T-cell (primary cell): ENCODE measurements around the gene OVCH2. TPM values are rescaled to one million over a fixed set of nuclear protein-coding genes. Genes with fewer than 3 reads are reported as not detected.
"Not testable (repeated sequence)": the region's sequence is repeated elsewhere in the genome, so short reads cannot be mapped to it uniquely, and the experiment has no call there.

Source experiments
- ATAC-seq, 4 experiments: fragments of 200-7000 bp in 3 of 4; fragments of 150-1000 bp in 1 of 4; cut with Tn5 transposase; replicated peaks in 1 of 4; 1 replicate in 3 of 4; 2 replicates in 1 of 4; pipeline ENCODE4 v1.10.0; 2021; ENCODE audit warnings: moderate library complexity in 3 of 4, mild to moderate bottlenecking in 2 of 4, moderate number of reproducible peaks in 1 of 4
- CTCF ChIA-PET, 2 donors: fragments of 300-600 bp; sonication (Branson Sonifier 250); formaldehyde crosslinking; loops; one replicate each; lab custom pipeline; 2022; ENCODE audit warnings: antibody characterized with exemption in 2 of 2; lab: Charles Lee
- POLR2A ChIA-PET, 2 donors: fragments of 300-600 bp; sonication (Branson Sonifier 250); formaldehyde crosslinking; loops; one replicate each; lab custom pipeline; 2022; ENCODE audit warnings: antibody characterized with exemption in 2 of 2; lab: Charles Lee
- DNase-seq, 35 experiments: peaks; one replicate each; pipeline versions ENCODE4 v3.0.0 to v3.0.0-alpha.2; 2013 to 2023
- H3K27ac ChIP-seq: one replicate; pipeline ENCODE4 v1.5.1; 2013; ENCODE audit warnings: low read length
- H3K27me3 ChIP-seq, 2 experiments: replicated peaks in 1 of 2; 1 replicate in 1 of 2; 2 replicates in 1 of 2; pipeline versions ENCODE4 v1.6.1 to v1.7.0; 2013; ENCODE audit warnings: low read length in 1 of 2, mixed read lengths in 1 of 2; ENCODE audit not compliant: control insufficient read depth in 2 of 2, insufficient read depth in 2 of 2; ENCODE audit errors: extremely low read depth in 1 of 2
- H3K36me3 ChIP-seq, 2 donors: 1 replicate in 1 of 2; 2 replicates in 1 of 2; pipeline versions ENCODE4 v1.6.1 to v1.7.0; 2013; ENCODE audit warnings: low read length in 1 of 2; ENCODE audit not compliant: control insufficient read depth in 2 of 2, insufficient read depth in 1 of 2; ENCODE audit errors: extremely low read depth in 1 of 2
- H3K4me1 ChIP-seq, 2 experiments: 1 replicate in 1 of 2; 2 replicates in 1 of 2; pipeline versions ENCODE4 v1.6.1 to v1.7.0; 2013; ENCODE audit warnings: low read length in 2 of 2, mixed read lengths in 1 of 2; ENCODE audit not compliant: insufficient read depth in 2 of 2, control insufficient read depth in 1 of 2; ENCODE audit errors: extremely low read depth in 1 of 2
- H3K4me3 ChIP-seq, 2 donors: 1 replicate in 1 of 2; 2 replicates in 1 of 2; pipeline versions ENCODE4 v1.5.1 to v1.7.0; 2013; ENCODE audit warnings: mild to moderate bottlenecking in 2 of 2, low read length in 1 of 2, moderate library complexity in 1 of 2; ENCODE audit not compliant: control insufficient read depth in 1 of 2; ENCODE audit errors: extremely low read depth in 1 of 2
- H3K9me3 ChIP-seq: 2 replicates; pipeline ENCODE4 v1.7.0; 2013
- H3K27ac Mint-ChIP-seq, 2 donors: one replicate each; pipeline ENCODE4 v1.8.0; 2020 to 2021; ENCODE audit warnings: mild to moderate bottlenecking in 2 of 2, mixed read lengths in 2 of 2
- H3K27me3 Mint-ChIP-seq, 2 donors: one replicate each; pipeline ENCODE4 v1.8.0; 2021 to 2022; ENCODE audit warnings: mixed read lengths in 2 of 2
- H3K36me3 Mint-ChIP-seq: one replicate; pipeline ENCODE4 v1.8.0; 2021; ENCODE audit warnings: mixed read lengths
- H3K4me1 Mint-ChIP-seq, 3 donors: one replicate each; pipeline ENCODE4 v1.8.0; 2020 to 2022; ENCODE audit warnings: mixed read lengths in 3 of 3, mild to moderate bottlenecking in 1 of 3
- H3K4me3 Mint-ChIP-seq, 3 donors: one replicate each; pipeline ENCODE4 v1.8.0; 2020 to 2022; ENCODE audit warnings: mild to moderate bottlenecking in 3 of 3, mixed read lengths in 3 of 3, moderate library complexity in 3 of 3
- H3K9me3 Mint-ChIP-seq, 3 donors: one replicate each; pipeline ENCODE4 v1.8.0; 2020 to 2022; ENCODE audit warnings: mixed read lengths in 3 of 3
- WGBS: methylation state at CpG from one replicate; pipeline ENCODE4 v1.1.5; 2013; ENCODE audit warnings: missing lambda C conversion rate; ENCODE audit not compliant: insufficient coverage; 5-methylcytosine and 5-hydroxymethylcytosine counted together
- total RNA-seq, 35 experiments: library from RNA in 6 of 35; stranded (reverse) in 6 of 35; fragments of 120-200 nt in 1 of 35; gene quantifications; one replicate each; pipeline versions ENCODE4 v1.2.1 to v1.2.4 and lab custom pipeline; 2013 to 2026

The OVCH2 gene
- total RNA-seq, 5 donors from 2014 or later (not counting 1 experiment from before 2014, with no cell fraction given) = not detected

- ATAC-seq, CTCF ChIA-PET, H3K4me1 ChIP-seq, H3K27ac Mint-ChIP-seq, H3K9me3 Mint-ChIP-seq, H3K27me3 Mint-ChIP-seq, H3K4me3 Mint-ChIP-seq, H3K36me3 Mint-ChIP-seq, H3K4me3 ChIP-seq, H3K27ac ChIP-seq, POLR2A ChIA-PET, DNase-seq, H3K9me3 ChIP-seq, H3K4me1 Mint-ChIP-seq, H3K36me3 ChIP-seq: not testable (repeated sequence)
- H3K27me3 ChIP-seq = peaks cover 0 to 15% of the 10 kb centered on the region in 2 experiments
- WGBS = 80% methylated on average over 1 of the region's 16 CpGs
These were observed 42.7 kb downstream of the OVCH2 start for GRCh38 chr11:7663531-7663930.

- no peak overlapping the region for H3K4me3 Mint-ChIP-seq
These were observed 48.8 kb downstream of the OVCH2 start for GRCh38 chr11:7657306-7658025.

GRCh38 chr11:7656704-7657103 lies 49.6 kb downstream of the OVCH2 start:
- ChIA-PET POLR2A (no interaction called here), CTCF (interaction anchor here (0.5 to 1.4 kb wide), 5 partner anchors 9 to 429 kb away, joined by 3 read pairs; partner anchors contain the start of gene PPFIBP2 (in 1 of the 2))
- no peaks in the 10 kb centered on the region for H3K4me1 ChIP-seq
- H3K36me3 ChIP-seq = peaks cover 9 to 22% of the 10 kb centered on the region in 2 donors
- H3K27me3 ChIP-seq = no peaks in the 10 kb centered on the region
- 80% methylated on average over 11 of the region's 11 CpGs for WGBS
- ATAC-seq = no peak
- H3K36me3 Mint-ChIP-seq = peaks cover 22% of the 10 kb centered on the region
- no peak overlapping the region for H3K27ac ChIP-seq
- no peak for DNase-seq
- no peaks in the 10 kb centered on the region for H3K9me3 Mint-ChIP-seq
- no peak overlapping the region for H3K4me3 ChIP-seq
- H3K27ac Mint-ChIP-seq = no peak overlapping the region
- no peaks in the 10 kb centered on the region for H3K27me3 Mint-ChIP-seq
- H3K4me1 Mint-ChIP-seq = no peaks in the 10 kb centered on the region
- no peak overlapping the region for H3K4me3 Mint-ChIP-seq
- no peaks in the 10 kb centered on the region for H3K9me3 ChIP-seq

More at GRCh38 chr11:7657306-7658025, 48.8 kb downstream of the OVCH2 start:
- DNase-seq = peak in 1 of 35 experiments; percentile 50
- whole genome bisulfite sequencing = 53% methylated on average over 10 of the region's 15 CpGs
- no peaks in the 10 kb centered on the region for H3K27me3 ChIP-seq
- ATAC-seq = peak in 2 of 4 experiments; percentile 55 to 60
- peaks cover 9 to 15% of the 10 kb centered on the region in 2 donors for H3K36me3 ChIP-seq
- no peak overlapping the region for H3K27ac ChIP-seq
- Mint-ChIP-seq H3K27ac (no peak overlapping the region), H3K9me3 (no peaks in the 10 kb centered on the region), H3K36me3 (peaks cover 15% of the 10 kb centered on the region), H3K4me1 (no peaks in the 10 kb centered on the region), H3K27me3 (no peaks in the 10 kb centered on the region)
- H3K9me3 ChIP-seq = no peaks in the 10 kb centered on the region
- CTCF ChIA-PET = interaction anchor here (0.5 to 1.4 kb wide), 6 partner anchors 8 to 430 kb away, joined by 3 read pairs; partner anchors contain the start of gene PPFIBP2 (in 1 of the 2)
- H3K4me3 ChIP-seq = no peak overlapping the region
- H3K4me1 ChIP-seq = no peaks in the 10 kb centered on the region
- POLR2A ChIA-PET = no interaction called here

GRCh38 chr11:7655253-7656217 lies 50.7 kb downstream of the OVCH2 start:
- H3K27me3 ChIP-seq = peaks cover 0 to 3% of the 10 kb centered on the region in 2 experiments
- WGBS = 69% methylated on average over 11 of the region's 14 CpGs
- H3K4me1 ChIP-seq = no peaks in the 10 kb centered on the region
- H3K36me3 ChIP-seq = peaks cover 14 to 34% of the 10 kb centered on the region in 2 donors
- no peak for ATAC-seq
- DNase-seq = no peak
- no peak overlapping the region for H3K27ac ChIP-seq
- Mint-ChIP-seq H3K27ac (no peak overlapping the region), H3K36me3 (peaks cover 32% of the 10 kb centered on the region), H3K4me3 (no peak overlapping the region), H3K9me3 (no peaks in the 10 kb centered on the region), H3K4me1 (no peaks in the 10 kb centered on the region), H3K27me3 (no peaks in the 10 kb centered on the region)
- ChIA-PET CTCF (interaction anchor here in 1 of 2 donors (0.6 to 1.6 kb wide), 2 partner anchors 10 to 185 kb away, joined by 3 to 7 read pairs; no protein-coding TSS in a partner anchor), POLR2A (no interaction called here)
- H3K9me3 ChIP-seq = no peaks in the 10 kb centered on the region
- no peak overlapping the region for H3K4me3 ChIP-seq

GRCh38 chr11:7654195-7654705 lies 52.0 kb downstream of the OVCH2 start:
- Histone ChIP-seq H3K27ac (no peak overlapping the region), H3K4me1 (no peaks in the 10 kb centered on the region), H3K36me3 (peaks cover 14 to 45% of the 10 kb centered on the region in 2 donors), H3K27me3 (peaks cover 0 to 3% of the 10 kb centered on the region in 2 experiments), H3K9me3 (no peaks in the 10 kb centered on the region), H3K4me3 (no peak overlapping the region)
- ChIA-PET POLR2A (no interaction called here), CTCF (no interaction called here)
- WGBS = 78% methylated on average over 3 of the region's 4 CpGs
- Mint-ChIP-seq H3K4me1 (no peaks in the 10 kb centered on the region), H3K9me3 (no peaks in the 10 kb centered on the region), H3K27me3 (no peaks in the 10 kb centered on the region), H3K36me3 (peaks cover 43% of the 10 kb centered on the region), H3K27ac (no peak overlapping the region), H3K4me3 (no peak overlapping the region)
- no peak for DNase-seq
- ATAC-seq = no peak

DNA sequence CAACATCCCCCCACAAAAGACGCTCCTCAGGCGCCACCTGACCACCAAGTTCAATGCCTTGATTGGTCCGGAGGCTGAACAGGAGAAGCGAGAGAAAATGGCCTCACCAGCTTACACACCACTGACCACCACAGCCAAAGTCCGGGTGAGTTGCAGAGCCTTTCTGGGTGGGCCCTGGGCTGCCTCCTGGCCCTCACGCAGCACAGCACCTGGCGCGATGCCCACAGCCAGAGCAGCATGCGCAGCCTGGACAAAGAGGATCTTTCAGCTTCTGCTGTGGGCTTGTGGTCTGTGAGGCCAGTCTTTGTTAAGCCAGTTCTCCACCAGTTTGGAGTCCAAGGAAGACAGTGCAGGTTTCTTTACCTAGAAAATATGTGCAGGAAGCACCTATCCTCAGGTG lies 54.6 kb downstream of the OVCH2 start:
- no peaks in the 10 kb centered on the region for H3K4me1 Mint-ChIP-seq
- no peak for DNase-seq
- CTCF ChIA-PET = no interaction called here
- H3K4me3 Mint-ChIP-seq = no peak overlapping the region
- H3K9me3 ChIP-seq = no peaks in the 10 kb centered on the region
- no peak for ATAC-seq
- H3K4me1 ChIP-seq = no peaks in the 10 kb centered on the region
- H3K27me3 Mint-ChIP-seq = no peaks in the 10 kb centered on the region
- no peak overlapping the region for H3K27ac ChIP-seq
- POLR2A ChIA-PET = no interaction called here
- no peaks in the 10 kb centered on the region for H3K9me3 Mint-ChIP-seq
- no peak overlapping the region for H3K4me3 ChIP-seq
- 95% methylated on average over 7 of the region's 9 CpGs for WGBS
- peaks cover 14 to 52% of the 10 kb centered on the region in 2 donors for H3K36me3 ChIP-seq
- H3K36me3 Mint-ChIP-seq = peaks cover 50% of the 10 kb centered on the region
- H3K27ac Mint-ChIP-seq = no peak overlapping the region
- H3K27me3 ChIP-seq = peaks cover 0 to 3% of the 10 kb centered on the region in 2 experiments
